Measurements from ENCODE around the gene ITLN1. TPM values are rescaled to one million over a fixed set of nuclear protein-coding genes. Genes with fewer than 3 reads are reported as not detected.

The ITLN1 gene
- total RNA-seq, 2 donors from 2014 or later: 0.29 to 0.60 TPM

GRCh38 chr1:160860840-160861505 is 24.0 kb downstream of the ITLN1 start:
- intact Hi-C loops (cut with DNase I): no loop called here
- no peak for DNase-seq (ENCODE audit: low spot score)

GRCh38 chr1:160859166-160859565 is 25.8 kb downstream of the ITLN1 start:
- intact Hi-C loops (cut with DNase I): no loop called here
- no peak for DNase-seq (ENCODE audit: low spot score)

GRCh38 chr1:160858507-160858906 is 26.5 kb downstream of the ITLN1 start:
- no peak for DNase-seq (ENCODE audit: low spot score)
- intact Hi-C loops (cut with DNase I): no loop called here

GRCh38 chr1:160858097-160858496 is 26.9 kb downstream of the ITLN1 start:
- DNase-seq (ENCODE audit: low spot score): no peak
- intact Hi-C loops (cut with DNase I): no loop called here

- no peak for DNase-seq (ENCODE audit: low spot score)
- intact Hi-C loops (cut with DNase I): no loop called here
Observed at GRCh38 chr1:160855181-160855981, 29.6 kb downstream of the ITLN1 start.

GRCh38 chr1:160853754-160854153 is 31.2 kb downstream of the ITLN1 start:
- DNase-seq (ENCODE audit: low spot score): no peak
- intact Hi-C loops (cut with DNase I): no loop called here

GRCh38 chr1:160853014-160853413 is 32.0 kb downstream of the ITLN1 start:
- DNase-seq (ENCODE audit: low spot score): no peak
- intact Hi-C loops (cut with DNase I): no loop called here

GRCh38 chr1:160850993-160851392 is 34.0 kb downstream of the ITLN1 start:
- intact Hi-C loops (cut with DNase I): no loop called here

GRCh38 chr1:160850541-160850940 is 34.4 kb downstream of the ITLN1 start:
- intact Hi-C loops (cut with DNase I): no loop called here
- DNase-seq (ENCODE audit: low spot score): no peak

More at GRCh38 chr1:160850993-160851392, 34.0 kb downstream of the ITLN1 start:
- DNase-seq (ENCODE audit: low spot score): no peak

GRCh38 chr1:160846281-160846680 is 38.7 kb downstream of the ITLN1 start:
- intact Hi-C loops (cut with DNase I): no loop called here

GRCh38 chr1:160844447-160845232 is 40.3 kb downstream of the ITLN1 start:
- no peak for DNase-seq (ENCODE audit: low spot score)
- intact Hi-C loops (cut with DNase I): no loop called here

More at GRCh38 chr1:160846281-160846680, 38.7 kb downstream of the ITLN1 start:
- DNase-seq (ENCODE audit: low spot score): no peak

- intact Hi-C loops (cut with DNase I): no loop called here
Observed at GRCh38 chr1:160841079-160841478, 43.9 kb downstream of the ITLN1 start.

GRCh38 chr1:160839746-160840145 is 45.2 kb downstream of the ITLN1 start:
- intact Hi-C loops (cut with DNase I): no loop called here
- no peak for DNase-seq (ENCODE audit: low spot score)

More at GRCh38 chr1:160841079-160841478, 43.9 kb downstream of the ITLN1 start:
- DNase-seq (ENCODE audit: low spot score): no peak

GRCh38 chr1:160838888-160839287 is 46.1 kb downstream of the ITLN1 start:
- intact Hi-C loops (cut with DNase I): no loop called here
- DNase-seq (ENCODE audit: low spot score): no peak

- intact Hi-C loops (cut with DNase I): no loop called here
- DNase-seq (ENCODE audit: low spot score): peak; percentile 86
Observed at GRCh38 chr1:160837558-160838205, 47.3 kb downstream of the ITLN1 start.

- intact Hi-C loops (cut with DNase I): no loop called here
- DNase-seq (ENCODE audit: low spot score): no peak
Observed at GRCh38 chr1:160836981-160837557, 47.9 kb downstream of the ITLN1 start.

- intact Hi-C loops (cut with DNase I): no loop called here
- no peak for DNase-seq (ENCODE audit: low spot score)
Observed at GRCh38 chr1:160836561-160836960, 48.4 kb downstream of the ITLN1 start.

GRCh38 chr1:160835751-160836150 is 49.2 kb downstream of the ITLN1 start:
- DNase-seq (ENCODE audit: low spot score): no peak
- intact Hi-C loops (cut with DNase I): no loop called here

GRCh38 chr1:160834945-160835565 is 49.9 kb downstream of the ITLN1 start:
- DNase-seq (ENCODE audit: low spot score): no peak
- intact Hi-C loops (cut with DNase I): no loop called here
